ENCODE measurements around the gene CD69.

GRCh38 chr12:9742661-9743060, 18.0 kb downstream of the CD69 start:
- TF ChIP-seq, protein P1, sequence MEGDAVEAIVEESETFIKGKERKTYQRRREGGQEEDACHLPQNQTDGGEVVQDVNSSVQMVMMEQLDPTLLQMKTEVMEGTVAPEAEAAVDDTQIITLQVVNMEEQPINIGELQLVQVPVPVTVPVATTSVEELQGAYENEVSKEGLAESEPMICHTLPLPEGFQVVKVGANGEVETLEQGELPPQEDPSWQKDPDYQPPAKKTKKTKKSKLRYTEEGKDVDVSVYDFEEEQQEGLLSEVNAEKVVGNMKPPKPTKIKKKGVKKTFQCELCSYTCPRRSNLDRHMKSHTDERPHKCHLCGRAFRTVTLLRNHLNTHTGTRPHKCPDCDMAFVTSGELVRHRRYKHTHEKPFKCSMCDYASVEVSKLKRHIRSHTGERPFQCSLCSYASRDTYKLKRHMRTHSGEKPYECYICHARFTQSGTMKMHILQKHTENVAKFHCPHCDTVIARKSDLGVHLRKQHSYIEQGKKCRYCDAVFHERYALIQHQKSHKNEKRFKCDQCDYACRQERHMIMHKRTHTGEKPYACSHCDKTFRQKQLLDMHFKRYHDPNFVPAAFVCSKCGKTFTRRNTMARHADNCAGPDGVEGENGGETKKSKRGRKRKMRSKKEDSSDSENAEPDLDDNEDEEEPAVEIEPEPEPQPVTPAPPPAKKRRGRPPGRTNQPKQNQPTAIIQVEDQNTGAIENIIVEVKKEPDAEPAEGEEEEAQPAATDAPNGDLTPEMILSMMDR (IDR thresholded peaks at IDR 0.05): no peak
- TF ChIP-seq POLR2AphosphoS5 (IDR thresholded peaks at IDR 0.05): no peak
